Activated CD4-positive, alpha-beta memory T cell treated with anti-CD3 and anti-CD28 coated beads for 36 hours (primary cell): ENCODE data around the gene GPC3. TPM values are rescaled to one million over a fixed set of nuclear protein-coding genes. Genes with fewer than 3 reads are reported as not detected.
"Not testable (repeated sequence)": the region's sequence is repeated elsewhere in the genome, so short reads cannot be mapped to it uniquely, and the experiment has no call there.

Source experiments
- CTCF ChIA-PET: fragments of 350-600 bp; sonication (Branson Sonifier 250); formaldehyde crosslinking; loops from one replicate; lab custom pipeline; 2021; ENCODE audit warnings: antibody characterized with exemption, inconsistent platforms; lab: Charles Lee
- POLR2A ChIA-PET: fragments of 350-600 bp; sonication (Branson Sonifier 250); formaldehyde crosslinking; loops from one replicate; lab custom pipeline; 2021; ENCODE audit warnings: antibody characterized with exemption; lab: Charles Lee
- DNase-seq: peaks from one replicate; pipeline ENCODE4 v3.0.0-alpha.2; 2020
- H3K27ac Mint-ChIP-seq: one replicate; pipeline ENCODE4 v1.8.0; 2021; ENCODE audit warnings: mixed read lengths
- H3K27me3 Mint-ChIP-seq: one replicate; pipeline ENCODE4 v1.8.0; 2021; ENCODE audit warnings: mixed read lengths
- H3K36me3 Mint-ChIP-seq: one replicate; pipeline ENCODE4 v1.8.0; 2021; ENCODE audit warnings: mixed read lengths
- H3K4me1 Mint-ChIP-seq: one replicate; pipeline ENCODE4 v1.8.0; 2021; ENCODE audit warnings: low read depth, mixed read lengths
- H3K4me3 Mint-ChIP-seq: one replicate; pipeline ENCODE4 v1.8.0; 2021; ENCODE audit warnings: mild to moderate bottlenecking, mixed read lengths
- H3K9me3 Mint-ChIP-seq: one replicate; pipeline ENCODE4 v1.8.0; 2021; ENCODE audit warnings: mixed read lengths
- intact Hi-C: fragments of 100-400 bp; cut with micrococcal nuclease; formaldehyde crosslinking; loops from one replicate; pipeline ENCODE4 v1.15.1; 2023
- total RNA-seq, 2 experiments: library from RNA; stranded (reverse); gene quantifications; one replicate each; pipeline ENCODE4 v1.2.3, GENCODE V29; 2021

The GPC3 gene
- total RNA-seq, 2 experiments from 2014 or later: 0.14 to 0.39 TPM

- DNase-seq, H3K4me3 Mint-ChIP-seq, H3K36me3 Mint-ChIP-seq, H3K27me3 Mint-ChIP-seq, H3K9me3 Mint-ChIP-seq, POLR2A ChIA-PET, H3K4me1 Mint-ChIP-seq, H3K27ac Mint-ChIP-seq, intact Hi-C loops, CTCF ChIA-PET: not testable (repeated sequence)
Measured at GRCh38 chrX:133720269-133720668, 265.1 kb downstream of the GPC3 start.

GRCh38 chrX:133715715-133716114, 269.7 kb downstream of the GPC3 start:
- intact Hi-C loops: no loop called here
- DNase-seq: no peak
- Mint-ChIP-seq H3K4me3 (no peak overlapping the region), H3K36me3 (no peaks in the 10 kb centered on the region), H3K4me1 (no peaks in the 10 kb centered on the region), H3K27me3 (peaks cover 1% of the 10 kb centered on the region), H3K9me3 (no peaks in the 10 kb centered on the region), H3K27ac (no peak overlapping the region)
- CTCF ChIA-PET: no interaction called here
- POLR2A ChIA-PET: no interaction called here

GRCh38 chrX:133709501-133709900, 275.9 kb downstream of the GPC3 start:
- no peak overlapping the region for H3K27ac Mint-ChIP-seq

GRCh38 chrX:133706890-133707289, 278.5 kb downstream of the GPC3 start:
- Mint-ChIP-seq H3K27me3 (no peaks in the 10 kb centered on the region), H3K27ac (no peak overlapping the region), H3K9me3 (no peaks in the 10 kb centered on the region), H3K36me3 (no peaks in the 10 kb centered on the region), H3K4me1 (no peaks in the 10 kb centered on the region), H3K4me3 (no peak overlapping the region)
- POLR2A ChIA-PET: no interaction called here
- DNase-seq: no peak
- CTCF ChIA-PET: no interaction called here
- intact Hi-C loops: no loop called here

More at GRCh38 chrX:133709501-133709900, 275.9 kb downstream of the GPC3 start:
- H3K4me3 Mint-ChIP-seq: no peak overlapping the region
- no peak for DNase-seq
- intact Hi-C loops: no loop called here
- H3K36me3 Mint-ChIP-seq: no peaks in the 10 kb centered on the region
- no peaks in the 10 kb centered on the region for H3K9me3 Mint-ChIP-seq
- CTCF ChIA-PET: no interaction called here
- H3K27me3 Mint-ChIP-seq: no peaks in the 10 kb centered on the region
- no peaks in the 10 kb centered on the region for H3K4me1 Mint-ChIP-seq
- POLR2A ChIA-PET: no interaction called here

- ChIA-PET CTCF (no interaction called here), POLR2A (no interaction called here)
- H3K4me3 Mint-ChIP-seq: no peak overlapping the region
- DNase-seq: no peak
- no peaks in the 10 kb centered on the region for H3K27me3 Mint-ChIP-seq
- H3K36me3 Mint-ChIP-seq: no peaks in the 10 kb centered on the region
- no peaks in the 10 kb centered on the region for H3K9me3 Mint-ChIP-seq
- no peaks in the 10 kb centered on the region for H3K4me1 Mint-ChIP-seq
- no peak overlapping the region for H3K27ac Mint-ChIP-seq
- intact Hi-C loops: no loop called here
Measured at GRCh38 chrX:133702230-133702629, 283.2 kb downstream of the GPC3 start.

GRCh38 chrX:133699023-133699728, 286.2 kb downstream of the GPC3 start:
- intact Hi-C loops: loop anchor here (10.0 kb wide), 1 partner anchor 76 kb away; no protein-coding TSS in a partner anchor
- H3K9me3 Mint-ChIP-seq: no peaks in the 10 kb centered on the region

GRCh38 chrX:133698298-133698697, 287.1 kb downstream of the GPC3 start:
- Mint-ChIP-seq H3K9me3 (no peaks in the 10 kb centered on the region), H3K27me3 (no peaks in the 10 kb centered on the region), H3K4me3 (no peak overlapping the region), H3K36me3 (no peaks in the 10 kb centered on the region), H3K4me1 (no peaks in the 10 kb centered on the region), H3K27ac (no peak overlapping the region)
- ChIA-PET CTCF (interaction anchor here (1.5 kb wide), 1 partner anchor 77 kb away, joined by 3 read pairs; no protein-coding TSS in a partner anchor), POLR2A (no interaction called here)
- no peak for DNase-seq
- intact Hi-C loops: loop anchor here (10.0 kb wide), 1 partner anchor 77 kb away; no protein-coding TSS in a partner anchor

More at GRCh38 chrX:133699023-133699728, 286.2 kb downstream of the GPC3 start:
- no peaks in the 10 kb centered on the region for H3K36me3 Mint-ChIP-seq
- CTCF ChIA-PET: interaction anchor here (1.5 kb wide), 1 partner anchor 76 kb away, joined by 3 read pairs; no protein-coding TSS in a partner anchor
- H3K4me1 Mint-ChIP-seq: no peaks in the 10 kb centered on the region
- H3K27me3 Mint-ChIP-seq: no peaks in the 10 kb centered on the region
- no peak for DNase-seq
- H3K4me3 Mint-ChIP-seq: no peak overlapping the region
- POLR2A ChIA-PET: no interaction called here
- H3K27ac Mint-ChIP-seq: no peak overlapping the region

GRCh38 chrX:133697656-133698055, 287.7 kb downstream of the GPC3 start:
- CTCF ChIA-PET: interaction anchor here (1.5 kb wide), 1 partner anchor 77 kb away, joined by 3 read pairs; no protein-coding TSS in a partner anchor

GRCh38 chrX:133689997-133690599, 295.3 kb downstream of the GPC3 start:
- no peaks in the 10 kb centered on the region for H3K9me3 Mint-ChIP-seq
- no peaks in the 10 kb centered on the region for H3K27me3 Mint-ChIP-seq
- DNase-seq: no peak
- no peaks in the 10 kb centered on the region for H3K36me3 Mint-ChIP-seq
- H3K4me3 Mint-ChIP-seq: no peak overlapping the region
- H3K4me1 Mint-ChIP-seq: no peaks in the 10 kb centered on the region
- intact Hi-C loops: loop anchor here (10.0 kb wide), 1 partner anchor 85 kb away; no protein-coding TSS in a partner anchor
- no peak overlapping the region for H3K27ac Mint-ChIP-seq
- ChIA-PET CTCF (no interaction called here), POLR2A (no interaction called here)

More at GRCh38 chrX:133697656-133698055, 287.7 kb downstream of the GPC3 start:
- POLR2A ChIA-PET: no interaction called here
- Mint-ChIP-seq H3K9me3 (no peaks in the 10 kb centered on the region), H3K36me3 (no peaks in the 10 kb centered on the region), H3K4me3 (no peak overlapping the region), H3K4me1 (no peaks in the 10 kb centered on the region), H3K27me3 (no peaks in the 10 kb centered on the region), H3K27ac (no peak overlapping the region)
- intact Hi-C loops: loop anchor here (10.0 kb wide), 1 partner anchor 77 kb away; no protein-coding TSS in a partner anchor
- no peak for DNase-seq

GRCh38 chrX:133685822-133686221, 299.6 kb downstream of the GPC3 start:
- Mint-ChIP-seq H3K9me3 (no peaks in the 10 kb centered on the region), H3K27ac (no peak overlapping the region)

GRCh38 chrX:133681897-133682296, 303.5 kb downstream of the GPC3 start:
- Mint-ChIP-seq H3K36me3 (no peaks in the 10 kb centered on the region), H3K27ac (no peak overlapping the region), H3K4me1 (peaks cover 2% of the 10 kb centered on the region), H3K9me3 (no peaks in the 10 kb centered on the region), H3K27me3 (no peaks in the 10 kb centered on the region), H3K4me3 (no peak overlapping the region)
- DNase-seq: no peak
- ChIA-PET CTCF (interaction anchor here (1.0 kb wide), 1 partner anchor 12 kb away, joined by 3 read pairs; no protein-coding TSS in a partner anchor), POLR2A (no interaction called here)
- intact Hi-C loops: no loop called here

More at GRCh38 chrX:133685822-133686221, 299.6 kb downstream of the GPC3 start:
- H3K27me3 Mint-ChIP-seq: no peaks in the 10 kb centered on the region
- ChIA-PET CTCF (no interaction called here), POLR2A (no interaction called here)
- no peak for DNase-seq
- H3K4me3 Mint-ChIP-seq: no peak overlapping the region
- H3K36me3 Mint-ChIP-seq: no peaks in the 10 kb centered on the region
- peaks cover 2% of the 10 kb centered on the region for H3K4me1 Mint-ChIP-seq
- intact Hi-C loops: no loop called here

GRCh38 chrX:133681421-133681820, 304.0 kb downstream of the GPC3 start:
- DNase-seq: no peak
- Mint-ChIP-seq H3K27ac (no peak overlapping the region), H3K9me3 (no peaks in the 10 kb centered on the region), H3K4me1 (peaks cover 2% of the 10 kb centered on the region), H3K4me3 (no peak overlapping the region), H3K27me3 (no peaks in the 10 kb centered on the region), H3K36me3 (no peaks in the 10 kb centered on the region)
- ChIA-PET POLR2A (no interaction called here), CTCF (no interaction called here)
- intact Hi-C loops: no loop called here
